HG03521 (cell line): Measurements from ENCODE around the gene LRRN3.

ENCODE experiments used
- ATAC-seq: cut with Tn5 transposase; IDR thresholded peaks from one replicate; pipeline ENCODE4 v1.9.1; 2021; ENCODE audit warnings: mild to moderate bottlenecking, moderate library complexity; ENCODE audit not compliant: unreplicated experiment

LRRN3 gene

DNA sequence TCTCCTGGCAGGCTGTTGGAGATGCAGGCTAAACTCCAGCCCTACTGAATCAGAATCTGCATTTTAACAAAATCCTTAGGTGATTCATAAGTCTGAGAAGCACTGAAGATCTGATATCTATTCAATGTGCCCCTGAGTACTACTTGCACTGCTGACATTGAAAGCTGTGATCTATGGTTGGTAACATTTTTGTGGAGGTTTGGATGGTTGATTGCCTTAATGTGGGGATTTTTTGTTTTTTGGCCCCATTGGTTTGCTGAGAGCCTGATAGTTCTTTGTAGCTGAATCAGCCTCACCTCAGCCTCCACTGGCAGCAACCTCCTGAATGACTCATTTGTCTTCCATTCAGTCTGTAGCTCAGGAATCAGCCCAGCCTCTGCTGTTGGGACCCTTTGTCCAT, 14.7 kb upstream of the LRRN3 start:
- no peak for ATAC-seq

DNA sequence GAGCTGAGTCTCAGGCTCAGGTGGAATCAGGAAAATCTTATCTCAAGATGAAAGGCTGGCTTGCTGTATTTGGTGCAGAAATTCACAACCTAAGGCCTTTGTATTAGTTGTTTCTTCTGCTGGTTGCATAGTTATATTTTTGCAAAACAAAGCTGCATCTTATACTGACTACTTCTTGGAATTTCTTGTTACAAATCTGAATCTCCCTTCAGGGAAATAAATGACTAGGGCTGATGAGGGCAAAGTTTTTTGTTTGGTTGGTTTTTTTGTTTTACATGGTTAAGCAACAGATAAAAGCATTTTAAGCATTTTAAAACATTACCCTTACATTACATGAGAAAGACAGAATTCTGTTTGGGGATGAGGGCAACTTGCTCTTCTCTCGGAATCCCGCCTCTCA, 13.9 kb upstream of the LRRN3 start:
- no peak for ATAC-seq

DNA sequence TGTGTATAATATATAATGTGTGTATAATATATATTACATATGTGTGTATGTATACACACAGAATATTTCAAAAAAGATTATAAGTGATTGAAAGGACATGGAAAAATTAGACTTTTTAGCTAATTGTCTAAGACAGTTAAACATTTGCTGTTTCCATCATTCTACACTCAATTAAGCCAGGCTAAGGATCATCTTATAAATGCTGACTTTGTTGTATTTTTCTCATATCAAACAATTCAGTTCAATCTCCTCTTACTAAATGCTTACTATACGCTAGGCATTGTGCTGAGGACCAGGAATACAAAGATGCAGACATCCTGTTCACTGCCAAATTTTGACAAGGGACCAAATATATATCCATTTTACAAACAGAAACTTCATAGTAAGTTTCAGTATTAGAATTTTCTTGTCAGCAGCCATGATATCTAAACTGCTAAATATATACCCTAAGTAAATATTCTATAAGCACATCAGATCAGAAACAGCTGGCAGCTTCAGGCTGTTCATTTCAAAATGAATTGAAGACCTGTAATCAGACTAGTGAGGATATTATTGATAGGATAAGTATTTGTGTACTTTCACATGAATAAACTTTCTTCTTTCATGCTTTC, 10.3 kb upstream of the LRRN3 start:
- ATAC-seq: no peak

DNA sequence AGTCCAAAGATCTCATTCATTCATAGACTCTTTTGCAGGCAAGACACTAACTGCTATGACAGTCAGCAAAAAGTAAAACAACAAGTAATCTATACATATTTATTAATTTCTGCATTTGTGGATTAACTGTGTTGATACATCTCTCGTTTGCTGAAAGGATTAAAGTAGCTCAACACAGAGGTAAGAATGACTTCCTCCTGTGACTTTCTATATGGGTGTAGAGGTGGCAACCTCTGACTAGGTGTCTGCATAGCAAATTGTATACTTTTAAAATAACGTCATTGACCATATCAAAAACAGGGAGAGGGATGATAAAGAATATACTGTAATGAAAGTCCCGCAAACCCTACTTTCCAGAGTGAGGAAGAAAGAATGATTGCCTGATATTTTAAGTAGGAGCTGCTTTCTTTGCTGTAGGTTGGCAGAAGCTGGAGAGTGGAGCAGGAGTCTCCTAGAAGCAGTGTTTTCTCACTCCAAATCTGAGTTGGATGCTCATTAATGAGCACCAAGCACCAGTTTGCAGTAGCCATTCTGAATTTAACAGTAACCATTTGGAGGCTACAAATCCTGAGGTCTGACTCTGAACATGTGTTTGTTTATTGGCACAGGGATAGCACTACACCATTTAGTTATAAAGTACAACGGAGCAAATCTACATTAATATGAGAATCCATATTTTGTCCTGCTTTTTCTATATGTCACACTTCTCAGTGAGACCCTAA, 9.2 kb upstream of the LRRN3 start:
- ATAC-seq: no peak

DNA sequence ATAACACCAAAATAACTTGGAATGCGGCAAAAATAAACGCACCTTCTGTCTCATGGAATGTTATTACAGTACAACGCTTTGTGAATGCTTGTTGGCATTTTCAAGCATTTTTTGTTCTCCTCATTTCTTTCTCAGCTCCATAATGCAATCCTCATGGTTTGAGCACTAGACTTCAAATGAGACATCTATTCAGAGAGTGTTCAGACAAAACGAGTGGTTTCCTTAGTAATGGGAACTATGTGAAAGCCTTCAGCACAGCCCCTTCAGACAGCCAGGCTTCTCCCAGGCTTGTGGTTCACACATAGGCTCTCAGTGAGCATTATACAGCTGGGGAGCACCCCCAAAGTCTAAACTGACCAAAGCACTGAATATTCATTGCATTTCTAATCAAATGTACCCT, 8.6 kb upstream of the LRRN3 start:
- no peak for ATAC-seq

DNA sequence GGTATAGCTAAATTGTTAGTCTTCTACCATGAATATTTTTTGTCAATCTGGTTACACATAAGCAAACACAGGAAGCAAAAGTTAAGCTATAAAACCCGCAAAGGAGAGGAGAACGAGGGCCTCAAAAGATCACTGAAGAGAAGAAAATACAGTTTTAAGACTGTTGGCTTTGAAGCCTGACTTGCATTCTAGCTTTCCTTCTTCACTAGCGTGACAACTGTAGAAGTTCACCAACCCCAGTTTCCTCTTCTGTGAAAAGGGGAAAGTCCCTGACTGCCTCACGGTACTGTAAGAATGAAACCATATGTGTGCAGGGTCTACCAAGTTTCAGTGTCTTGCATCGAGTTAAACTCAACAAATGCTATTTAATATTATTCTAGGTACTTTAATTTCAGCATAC, 7.5 kb upstream of the LRRN3 start:
- ATAC-seq: peak; percentile 99

DNA sequence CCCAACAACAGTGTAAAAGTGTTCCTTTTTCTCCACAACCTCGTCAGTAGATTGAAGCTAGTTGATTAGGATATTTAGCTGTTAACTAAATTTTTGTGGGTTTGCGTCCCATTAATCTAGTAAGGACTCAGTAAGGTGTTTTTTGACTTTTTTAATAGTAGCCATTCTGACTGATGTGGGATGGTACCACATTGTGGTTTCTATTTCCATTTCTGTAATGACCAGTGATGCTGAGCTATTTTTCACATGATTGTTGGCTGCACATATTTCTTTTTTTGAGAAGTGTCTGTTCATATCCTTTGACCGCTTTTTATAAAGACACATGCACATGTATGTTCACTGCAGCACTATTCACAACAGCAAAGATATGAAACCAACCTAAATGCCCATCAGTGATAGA, 5.6 kb upstream of the LRRN3 start:
- ATAC-seq: no peak

DNA sequence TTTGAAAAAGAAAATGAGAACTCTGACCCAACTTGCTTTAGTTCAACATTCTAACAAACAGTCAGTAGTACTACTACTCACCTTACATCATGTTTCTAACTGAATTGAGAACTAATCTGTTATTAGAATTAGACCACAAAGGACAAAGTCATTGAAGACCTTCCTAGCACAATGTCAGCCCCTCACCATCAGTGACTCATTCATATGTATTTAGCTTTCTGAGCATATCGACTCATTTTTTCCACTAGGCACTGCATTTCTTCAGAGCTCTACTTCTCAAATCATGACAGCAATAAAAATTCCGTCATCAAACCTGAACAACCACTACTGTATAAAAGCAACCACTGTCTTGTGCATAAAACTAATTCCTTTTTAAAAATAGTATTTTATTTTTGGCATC, 4.4 kb upstream of the LRRN3 start:
- ATAC-seq: no peak

DNA sequence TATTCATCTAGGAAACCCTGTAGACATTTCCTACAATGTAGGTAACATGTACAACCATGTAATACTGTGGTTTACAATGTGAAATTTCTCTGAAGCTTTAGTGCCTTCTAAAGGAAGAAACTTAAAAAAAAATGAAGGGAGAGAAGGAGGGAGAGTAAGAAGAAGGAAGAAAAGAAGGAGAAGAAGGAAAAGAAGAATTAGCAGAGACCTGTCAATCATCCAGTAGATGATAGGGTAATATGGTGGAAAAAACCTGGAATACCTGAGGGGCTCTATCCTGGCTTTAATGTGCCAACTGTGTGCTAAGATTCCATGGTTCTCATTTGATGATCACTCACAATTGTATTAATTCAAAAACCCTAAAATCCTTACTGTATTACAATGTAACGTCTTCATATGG, 2.6 kb upstream of the LRRN3 start:
- no peak for ATAC-seq

DNA sequence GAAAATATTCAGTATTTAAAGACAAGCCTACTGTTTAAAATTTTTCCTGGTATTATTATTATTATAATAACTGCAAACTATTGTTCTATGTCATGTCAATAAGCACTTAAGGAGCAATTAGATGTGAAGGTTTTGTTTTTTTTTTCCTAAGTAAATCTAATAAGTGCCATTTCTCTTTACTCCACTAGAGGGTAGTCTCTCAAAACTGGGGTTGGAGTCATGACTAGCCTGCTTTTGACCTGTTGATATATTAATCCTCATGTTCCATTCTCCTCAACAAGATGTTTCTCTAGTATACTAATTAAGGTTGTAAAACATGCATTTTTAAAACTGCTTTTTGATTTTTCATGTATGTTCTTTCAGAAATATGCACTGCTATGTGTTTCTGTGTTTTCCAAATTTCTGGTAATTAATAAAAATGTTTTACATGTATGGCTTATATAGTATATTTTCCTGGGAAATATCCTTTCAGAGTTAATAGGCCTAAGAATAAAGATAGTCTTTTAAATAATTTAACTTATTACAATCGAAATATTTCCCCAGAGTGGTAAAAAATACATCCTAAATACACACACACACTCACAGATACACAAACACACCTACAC, 1.0 kb upstream of the LRRN3 start:
- peak; percentile 56 for ATAC-seq

DNA sequence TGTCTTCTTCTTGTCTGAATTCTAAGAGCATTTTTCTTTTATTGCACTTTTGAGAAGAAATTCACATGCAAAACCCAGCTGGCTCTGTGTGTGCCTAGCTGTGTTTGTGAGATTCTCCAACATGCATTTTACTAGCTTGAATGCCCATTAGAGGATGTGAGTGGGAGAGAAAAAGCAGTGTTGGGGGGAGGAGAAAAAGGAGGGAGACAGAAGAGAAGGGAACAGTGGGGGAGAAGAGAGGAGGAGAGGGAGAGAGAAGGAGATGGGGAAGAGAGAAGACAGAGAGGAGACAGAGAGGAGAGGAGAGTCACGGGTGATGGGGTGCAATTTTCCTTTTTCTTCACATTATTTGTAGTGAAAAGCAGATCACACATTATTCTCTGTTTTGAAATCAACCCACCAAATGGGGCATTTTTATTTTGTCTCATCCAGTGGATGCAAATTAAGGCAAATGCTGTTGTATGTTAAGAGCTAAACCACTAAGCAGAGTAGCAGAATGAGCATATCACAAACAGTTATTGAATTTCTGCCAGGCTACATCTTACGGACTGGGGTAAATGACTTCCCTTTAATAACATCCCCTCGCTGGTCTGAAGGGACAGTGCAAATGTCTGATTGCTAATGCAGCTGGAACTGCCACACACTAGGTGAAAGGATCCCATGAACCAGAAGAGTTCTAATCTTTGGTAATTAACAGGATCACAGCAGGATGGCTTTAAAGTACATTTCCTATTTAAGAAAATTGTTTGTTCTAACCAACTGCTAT, 849 bp downstream of the LRRN3 start:
- no peak for ATAC-seq

DNA sequence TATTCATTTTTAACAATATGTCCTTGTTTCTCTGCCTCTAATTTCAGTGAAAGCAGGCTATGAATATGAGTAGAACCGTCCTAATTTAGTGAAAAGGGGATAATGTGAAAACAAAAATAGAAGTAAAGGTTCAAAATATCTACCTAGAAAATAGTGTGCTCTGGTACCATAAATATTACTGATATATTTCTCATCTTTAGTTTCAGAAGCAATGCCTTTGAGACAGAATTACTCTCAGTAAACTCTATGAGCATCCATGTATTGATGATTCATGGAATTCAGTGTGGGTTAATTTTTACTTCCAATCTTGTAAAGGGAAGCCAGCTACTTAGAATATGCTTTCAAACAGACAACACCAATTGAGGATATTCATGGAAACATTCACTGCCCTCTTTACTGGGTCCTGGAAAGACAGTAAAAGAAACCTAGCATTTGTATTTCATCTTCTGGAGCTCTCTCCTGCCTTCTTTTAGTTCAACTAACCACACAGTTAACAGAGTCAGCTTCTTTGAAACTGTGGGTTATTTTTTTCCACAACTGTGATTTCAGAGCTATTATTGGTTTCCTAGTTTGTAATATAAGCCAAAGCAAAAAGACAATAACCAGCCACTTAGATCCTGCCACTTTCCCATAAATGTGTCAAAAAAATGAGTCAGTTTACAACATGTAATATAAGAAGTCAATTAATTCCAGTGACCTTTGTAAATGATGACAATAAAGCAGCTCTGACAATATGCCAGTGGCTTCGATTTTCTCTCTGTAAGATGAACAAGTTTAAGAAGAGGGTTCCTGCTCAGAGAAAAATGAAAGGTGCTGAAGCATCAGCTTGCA, 1.7 kb downstream of the LRRN3 start:
- ATAC-seq: no peak

DNA sequence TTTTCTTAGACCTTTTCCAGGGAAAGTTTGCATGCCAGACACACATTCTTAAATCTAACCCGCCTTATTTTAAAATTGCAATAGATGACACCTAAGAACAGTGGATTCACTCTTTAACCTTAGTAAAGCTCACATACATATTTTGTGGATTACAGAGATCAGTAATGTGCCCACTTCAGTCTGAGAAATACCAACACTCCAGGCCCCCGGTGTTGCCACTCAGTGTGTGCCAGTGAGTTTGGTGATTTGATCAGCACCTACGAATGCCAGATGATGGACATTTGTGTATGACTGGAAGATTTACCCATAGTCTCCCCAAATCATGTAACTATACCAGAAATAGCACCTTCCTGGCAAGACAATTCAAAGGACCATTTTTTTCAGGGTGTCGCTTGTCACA, 2.6 kb downstream of the LRRN3 start:
- no peak for ATAC-seq

DNA sequence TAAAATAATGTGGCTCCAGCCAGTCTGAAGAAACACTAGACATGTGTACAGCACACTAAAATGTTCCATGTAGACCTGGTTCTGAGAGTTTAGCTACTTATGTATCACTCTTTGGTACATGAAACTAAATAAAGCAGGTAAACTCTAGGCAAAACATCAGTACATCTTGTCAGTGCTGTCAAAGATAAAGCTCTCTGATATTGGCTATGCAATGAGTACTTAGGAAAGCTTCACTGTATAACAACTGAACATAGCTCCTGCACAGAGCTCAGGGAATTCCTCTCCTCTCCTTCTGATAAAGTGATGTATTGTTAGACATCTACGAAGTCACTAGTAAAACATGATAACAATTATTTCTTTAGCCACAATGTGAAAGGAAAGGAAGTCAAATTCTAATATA, 3.5 kb downstream of the LRRN3 start:
- ATAC-seq: no peak

DNA sequence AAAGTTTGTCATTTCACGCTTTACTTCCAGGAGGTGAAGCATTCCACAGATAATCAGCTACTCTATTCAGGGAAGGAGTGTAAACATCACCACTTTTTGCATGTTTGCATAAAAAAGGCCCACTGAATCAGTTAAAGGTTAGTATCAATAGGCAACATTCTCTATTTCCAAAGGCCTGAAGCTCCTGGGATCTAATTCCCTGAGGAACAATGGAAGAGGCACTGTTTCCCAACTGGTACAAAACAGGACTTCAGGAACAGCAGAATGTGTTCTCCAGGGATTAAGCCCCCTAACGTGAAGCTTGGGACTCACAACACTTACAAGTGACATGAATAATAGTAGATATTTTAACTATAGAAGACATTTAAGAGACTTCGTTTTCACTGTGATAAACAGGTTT, 6.1 kb downstream of the LRRN3 start:
- no peak for ATAC-seq

DNA sequence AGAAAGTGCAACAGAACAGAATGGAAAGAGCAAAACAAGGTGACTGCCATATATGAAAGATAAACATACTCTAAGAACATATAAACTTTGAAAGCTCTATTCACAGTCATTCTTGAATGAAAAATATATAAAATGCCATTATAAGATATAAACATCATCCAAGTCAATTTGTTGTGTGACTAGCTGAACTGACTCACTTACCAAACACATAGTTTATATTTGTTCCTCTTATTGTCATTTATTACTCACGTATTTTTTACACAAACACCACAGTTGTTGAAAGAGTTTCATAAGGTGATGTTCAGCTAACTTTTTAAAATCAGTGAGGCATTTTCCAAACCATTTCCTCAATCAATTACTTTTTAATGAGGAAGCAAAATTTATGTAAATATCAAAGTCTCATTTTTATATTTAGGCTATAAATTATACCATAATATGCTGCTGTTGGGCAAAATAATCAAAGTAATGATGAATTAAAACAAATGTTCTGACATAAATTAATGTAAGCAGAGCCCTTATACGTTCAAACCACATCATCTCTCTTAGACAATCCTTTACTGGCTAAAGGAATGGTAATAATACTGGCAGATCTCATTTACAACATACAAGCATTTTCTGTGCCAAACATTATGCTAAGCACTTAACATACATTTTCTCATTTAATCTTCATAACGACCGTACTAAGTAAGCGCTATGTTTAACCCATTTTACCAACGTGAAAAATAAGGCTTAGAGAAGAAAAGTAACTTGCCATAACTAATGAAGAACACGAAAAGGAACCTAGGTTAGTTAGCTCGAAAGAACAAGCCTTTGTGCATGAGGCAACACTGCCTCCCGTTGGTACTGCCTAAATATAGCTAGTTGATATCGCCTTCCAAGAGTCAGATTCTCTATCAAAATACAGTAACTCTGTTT, 7.3 kb downstream of the LRRN3 start:
- ATAC-seq: peak; percentile 55

DNA sequence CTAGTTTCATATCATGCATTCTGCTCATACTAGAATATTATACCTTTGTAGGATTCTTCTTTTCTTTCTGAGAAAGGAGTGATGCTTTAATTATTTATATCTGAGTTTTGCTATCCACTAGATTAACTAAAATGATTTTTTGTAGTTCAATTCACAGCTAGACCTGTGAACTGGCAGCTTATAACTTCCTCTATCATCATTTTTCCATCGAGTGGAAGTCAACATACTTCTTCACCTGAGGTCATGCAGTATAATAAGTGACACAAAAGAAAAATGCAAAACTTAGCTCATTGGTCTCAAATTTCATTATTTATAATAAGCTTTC, 8.0 kb downstream of the LRRN3 start:
- peak; percentile 19 for ATAC-seq

DNA sequence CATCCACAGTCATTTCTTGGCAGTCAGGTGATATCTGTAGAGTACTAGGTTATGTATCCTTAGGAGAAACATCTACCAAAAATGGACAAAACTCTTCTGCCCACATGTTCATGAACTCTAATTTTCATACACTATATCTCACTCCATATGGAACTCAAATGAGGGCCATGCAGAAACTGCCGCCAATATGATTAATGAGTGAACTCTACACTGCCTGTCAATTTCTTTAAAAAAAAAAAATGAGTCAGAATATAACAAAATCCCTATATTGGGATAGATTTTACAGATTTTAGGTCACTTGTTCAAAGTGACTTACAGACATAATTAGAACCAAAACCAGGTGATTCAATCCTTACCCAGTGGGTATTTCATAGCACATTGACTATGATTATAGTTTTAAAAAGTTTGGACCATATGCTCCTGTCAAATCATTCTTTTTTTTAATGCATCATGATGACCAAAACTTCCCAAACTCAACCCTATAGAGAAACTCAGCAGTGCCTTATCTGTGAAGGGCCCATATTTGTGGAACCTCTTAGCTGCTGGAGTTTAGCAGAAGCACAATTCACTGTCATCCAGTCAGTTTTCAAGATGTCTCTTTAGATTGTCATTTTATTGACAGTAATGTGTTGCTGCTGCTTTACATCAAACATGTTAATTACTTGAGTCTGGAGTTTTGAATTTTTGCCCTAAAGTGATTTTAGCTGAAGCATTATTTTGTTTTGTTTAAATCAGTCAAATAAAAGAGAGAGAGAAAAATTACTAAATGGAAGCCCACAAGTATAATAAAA, 11.1 kb downstream of the LRRN3 start:
- no peak for ATAC-seq

DNA sequence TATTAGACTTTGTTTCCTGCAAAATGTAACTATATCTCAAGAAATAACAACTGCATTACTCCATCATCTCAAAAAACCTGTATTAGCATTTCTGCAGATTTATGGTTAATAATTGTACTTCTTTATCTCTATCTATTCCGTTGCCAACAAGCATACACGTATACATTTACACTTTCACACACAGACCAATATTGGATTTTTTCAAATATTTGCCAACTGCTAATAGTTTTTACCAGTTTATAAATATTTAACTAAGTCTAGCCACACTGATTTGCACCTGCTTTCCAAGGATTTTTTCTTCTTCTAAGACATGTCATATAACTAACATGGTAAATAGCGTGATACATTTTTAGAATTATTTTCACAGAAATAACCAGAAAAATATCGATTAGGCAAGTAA, 12.2 kb downstream of the LRRN3 start:
- ATAC-seq: no peak
